HEK293 (cell line): ENCODE measurements around the gene NLGN3.

ENCODE experiments used
- KLF1 ChIP-seq: fragments of 450-650 bp; formaldehyde crosslinking; IDR thresholded peaks from 2 replicates; pipeline ENCODE4 v1.5.1; 2016; ENCODE audit warnings: missing biosample characterization, missing genetic modification characterization
- ZEB2 ChIP-seq: fragments of 450-650 bp; formaldehyde crosslinking; IDR thresholded peaks from 2 replicates; pipeline ENCODE4 v1.5.1; 2016; ENCODE audit warnings: missing biosample characterization, missing genetic modification characterization
- ZNF133 ChIP-seq: fragments of 450-650 bp; formaldehyde crosslinking; IDR thresholded peaks from 2 replicates; pipeline ENCODE4 v1.5.1; 2016; ENCODE audit warnings: missing biosample characterization, missing genetic modification characterization
- ZNF138 ChIP-seq: fragments of 450-650 bp; formaldehyde crosslinking; IDR thresholded peaks from 2 replicates; pipeline ENCODE4 v1.5.1; 2016; ENCODE audit warnings: missing biosample characterization, missing genetic modification characterization, borderline replicate concordance
- ZNF184 ChIP-seq: fragments of 450-650 bp; IDR thresholded peaks from 2 replicates; pipeline ENCODE4 v1.5.1; 2018; ENCODE audit warnings: missing biosample characterization, mild to moderate bottlenecking, missing genetic modification characterization
- ZNF311 ChIP-seq: fragments of 450-650 bp; formaldehyde crosslinking; IDR thresholded peaks from 2 replicates; pipeline ENCODE4 v1.5.1; 2017; ENCODE audit warnings: missing biosample characterization, missing genetic modification characterization, borderline replicate concordance
- ZNF423 ChIP-seq: fragments of 450-650 bp; formaldehyde crosslinking; IDR thresholded peaks from 2 replicates; pipeline ENCODE4 v1.5.1; 2016; ENCODE audit warnings: missing biosample characterization, missing genetic modification characterization
- ZNF660 ChIP-seq: fragments of 450-650 bp; IDR thresholded peaks from 2 replicates; pipeline ENCODE4 v1.5.1; 2018; ENCODE audit warnings: missing biosample characterization, mild to moderate bottlenecking, missing genetic modification characterization
- ZNF670 ChIP-seq: fragments of 450-650 bp; formaldehyde crosslinking; IDR thresholded peaks from 2 replicates; pipeline ENCODE4 v1.5.1; 2016; ENCODE audit warnings: missing biosample characterization, missing genetic modification characterization, low read depth
- ZNF747 ChIP-seq: fragments of 450-650 bp; formaldehyde crosslinking; IDR thresholded peaks from 2 replicates; pipeline ENCODE4 v1.5.1; 2016; ENCODE audit warnings: missing biosample characterization, missing genetic modification characterization
- TF ChIP-seq, protein P1 (sequence below): fragments of 450-650 bp; formaldehyde crosslinking; IDR thresholded peaks from 2 replicates; pipeline ENCODE4 v1.5.1; 2016; ENCODE audit warnings: missing biosample characterization, missing genetic modification characterization
- TF ChIP-seq, protein P2 (sequence below): fragments of 450-650 bp; formaldehyde crosslinking; IDR thresholded peaks from 2 replicates; pipeline ENCODE4 v1.5.1; 2017; ENCODE audit warnings: missing biosample characterization, missing genetic modification characterization

DNA sequence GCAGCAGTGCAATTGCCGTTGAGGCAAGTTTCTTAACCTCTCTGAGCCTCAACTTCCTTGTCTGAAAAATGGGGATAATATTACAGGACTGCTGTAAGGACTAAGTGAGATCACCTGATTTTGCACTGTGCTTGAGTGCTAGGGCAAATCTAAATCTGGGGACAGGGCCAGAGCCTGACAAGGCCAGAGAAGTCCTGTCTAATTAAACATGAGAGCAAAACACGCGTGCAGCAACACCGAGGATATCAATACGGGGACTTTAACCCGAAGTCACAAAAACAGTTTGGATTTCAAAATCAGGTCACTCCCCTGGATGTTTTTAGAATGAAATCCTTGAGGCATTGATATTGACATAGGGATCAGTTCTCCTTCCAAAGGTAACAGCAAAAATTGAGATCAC lies 72.7 kb downstream of the NLGN3 start:
- TF ChIP-seq, protein P1, sequence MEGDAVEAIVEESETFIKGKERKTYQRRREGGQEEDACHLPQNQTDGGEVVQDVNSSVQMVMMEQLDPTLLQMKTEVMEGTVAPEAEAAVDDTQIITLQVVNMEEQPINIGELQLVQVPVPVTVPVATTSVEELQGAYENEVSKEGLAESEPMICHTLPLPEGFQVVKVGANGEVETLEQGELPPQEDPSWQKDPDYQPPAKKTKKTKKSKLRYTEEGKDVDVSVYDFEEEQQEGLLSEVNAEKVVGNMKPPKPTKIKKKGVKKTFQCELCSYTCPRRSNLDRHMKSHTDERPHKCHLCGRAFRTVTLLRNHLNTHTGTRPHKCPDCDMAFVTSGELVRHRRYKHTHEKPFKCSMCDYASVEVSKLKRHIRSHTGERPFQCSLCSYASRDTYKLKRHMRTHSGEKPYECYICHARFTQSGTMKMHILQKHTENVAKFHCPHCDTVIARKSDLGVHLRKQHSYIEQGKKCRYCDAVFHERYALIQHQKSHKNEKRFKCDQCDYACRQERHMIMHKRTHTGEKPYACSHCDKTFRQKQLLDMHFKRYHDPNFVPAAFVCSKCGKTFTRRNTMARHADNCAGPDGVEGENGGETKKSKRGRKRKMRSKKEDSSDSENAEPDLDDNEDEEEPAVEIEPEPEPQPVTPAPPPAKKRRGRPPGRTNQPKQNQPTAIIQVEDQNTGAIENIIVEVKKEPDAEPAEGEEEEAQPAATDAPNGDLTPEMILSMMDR (tag by site-specific recombination), result no peak
- TF ChIP-seq ZEB2 (tag by site-specific recombination), result no peak
- TF ChIP-seq ZNF311, result no peak
- TF ChIP-seq, protein P2, sequence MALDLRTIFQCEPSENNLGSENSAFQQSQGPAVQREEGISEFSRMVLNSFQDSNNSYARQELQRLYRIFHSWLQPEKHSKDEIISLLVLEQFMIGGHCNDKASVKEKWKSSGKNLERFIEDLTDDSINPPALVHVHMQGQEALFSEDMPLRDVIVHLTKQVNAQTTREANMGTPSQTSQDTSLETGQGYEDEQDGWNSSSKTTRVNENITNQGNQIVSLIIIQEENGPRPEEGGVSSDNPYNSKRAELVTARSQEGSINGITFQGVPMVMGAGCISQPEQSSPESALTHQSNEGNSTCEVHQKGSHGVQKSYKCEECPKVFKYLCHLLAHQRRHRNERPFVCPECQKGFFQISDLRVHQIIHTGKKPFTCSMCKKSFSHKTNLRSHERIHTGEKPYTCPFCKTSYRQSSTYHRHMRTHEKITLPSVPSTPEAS (tag by site-specific recombination), result no peak
- no peak for TF ChIP-seq ZNF670
- no peak for TF ChIP-seq ZNF133 (tag by site-specific recombination)
- TF ChIP-seq ZNF747 (tag by site-specific recombination), result no peak
- no peak for TF ChIP-seq ZNF423
- no peak for TF ChIP-seq ZNF660
- no peak for TF ChIP-seq KLF1
- no peak for TF ChIP-seq ZNF184 (tag by site-specific recombination)
- no peak for TF ChIP-seq ZNF138 (tag by site-specific recombination)
